ENCODE results near the gene TOB2. TPM values are rescaled to one million over a fixed set of nuclear protein-coding genes. Genes with fewer than 3 reads are reported as not detected.
"Not testable (repeated sequence)": the region's sequence is repeated elsewhere in the genome, so short reads cannot be mapped to it uniquely, and the experiment has no call there.

The TOB2 gene
- total RNA-seq, 2 donors from 2014 or later, result 51.2 to 57.9 TPM

- no peaks in the 10 kb centered on the region for H3K27me3 Mint-ChIP-seq (ENCODE audit: insufficient read depth)
- DNase-seq, result peak; percentile 99
- peaks cover 39% of the 10 kb centered on the region for H3K36me3 Mint-ChIP-seq (ENCODE audit: low read depth)
- H3K4me1 Mint-ChIP-seq, result peaks cover 13% of the 10 kb centered on the region
- peak within 1 kb of the TSS; percentile 90 for H3K9ac ChIP-seq (ENCODE audit: extremely low read depth, low read length, poor library complexity, severe bottlenecking)
- no peaks in the 10 kb centered on the region for H3K27me3 ChIP-seq (ENCODE audit: control insufficient read depth, insufficient read depth, low read length, poor library complexity, severe bottlenecking)
- H3K27ac Mint-ChIP-seq, result peak within 1 kb of the TSS; percentile 99
- peak within 1 kb of the TSS; percentile 99 for H3K4me3 ChIP-seq (ENCODE audit: low read length)
- no peaks in the 10 kb centered on the region for H3K9me3 ChIP-seq (ENCODE audit: control insufficient read depth, low read length)
- peak within 1 kb of the TSS; percentile 90 for H3K4me3 Mint-ChIP-seq
- H3K36me3 ChIP-seq (ENCODE audit: control insufficient read depth, insufficient read depth, low read length), result peaks cover 46% of the 10 kb centered on the region
- WGBS, 2 experiments (ENCODE audit: insufficient coverage in 1 of 2, insufficient read length in 1 of 2), result 0% methylated on average over 37 to 51 of the region's 51 CpGs
- no peak for TF ChIP-seq CTCF (conservative IDR thresholded peaks at IDR 0.05)
- peak within 1 kb of the TSS; percentile 98 for H3K27ac ChIP-seq (ENCODE audit: low read depth, low read length)
- H3K4me1 ChIP-seq (ENCODE audit: control insufficient read depth, insufficient read depth, low read length), result peaks cover 14% of the 10 kb centered on the region
- no peaks in the 10 kb centered on the region for H3K9me3 Mint-ChIP-seq
These were observed 22.0 kb upstream of the TOB2 start, which contains the start of the genes ACO2 and PHF5A for GRCh38 chr22:41468381-41469217. TSS of gene ACO2 (plus strand) at chr22:41469117. CDS start at chr22:41469147, 30 bp downstream. TSS of gene PHF5A (minus strand) at chr22:41468692. CDS start at chr22:41468653, 39 bp downstream.

DNA sequence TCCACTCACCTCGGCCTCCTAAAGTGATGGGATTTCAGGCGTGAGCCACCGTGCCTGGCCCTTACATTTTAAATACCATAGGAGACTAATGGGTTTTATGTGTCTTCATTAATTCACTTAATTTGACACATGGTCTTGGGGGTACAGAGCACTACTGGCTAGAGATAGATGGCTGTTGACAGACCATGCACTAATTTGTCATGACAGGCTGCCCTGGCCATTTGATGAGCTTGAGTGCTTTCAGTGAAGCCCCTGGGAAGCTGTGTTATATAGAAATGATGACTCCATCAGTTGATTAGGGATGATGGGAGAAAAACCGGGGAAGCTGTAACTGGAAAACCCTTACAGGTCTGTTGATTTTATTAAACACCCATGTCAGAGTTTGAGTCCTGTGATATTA is 15.3 kb upstream of the TOB2 start:
- H3K36me3 ChIP-seq (ENCODE audit: control insufficient read depth, insufficient read depth, low read length), result peaks cover 84% of the 10 kb centered on the region
- 91 to 94% methylated on average over 3 to 4 of the region's 4 CpGs for WGBS, 2 experiments (ENCODE audit: insufficient coverage in 1 of 2, insufficient read length in 1 of 2)
- no peaks in the 10 kb centered on the region for H3K9me3 Mint-ChIP-seq

DNA sequence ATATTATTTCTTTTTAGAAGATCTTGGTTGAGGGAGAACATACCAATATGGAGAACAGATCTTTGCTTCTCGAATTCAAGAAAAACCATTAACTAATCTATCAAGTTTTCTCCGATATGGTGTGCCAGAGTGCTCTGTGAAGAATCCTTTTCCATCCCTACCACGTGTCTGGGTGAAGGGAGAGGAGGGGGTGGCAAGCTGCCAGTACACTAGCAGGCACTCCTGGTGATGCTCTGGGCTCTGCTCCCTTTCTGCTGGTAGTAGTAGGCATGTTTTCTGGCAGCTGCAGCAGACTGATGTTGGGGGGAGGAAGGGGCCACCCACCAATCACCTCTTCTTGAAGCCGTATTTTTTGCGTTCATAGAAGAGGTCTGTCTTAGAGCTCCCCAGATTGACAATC is 13.5 kb upstream of the TOB2 start:
- peaks cover 60% of the 10 kb centered on the region for H3K36me3 Mint-ChIP-seq (ENCODE audit: low read depth)

More for the DNA sequence above, 15.3 kb upstream of the TOB2 start:
- Mint-ChIP-seq H3K4me1 (no peaks in the 10 kb centered on the region), H3K27me3 (ENCODE audit: insufficient read depth) (no peaks in the 10 kb centered on the region), H3K27ac (no peak overlapping the region), H3K4me3 (no peak overlapping the region), H3K36me3 (ENCODE audit: low read depth) (peaks cover 71% of the 10 kb centered on the region)
- Histone ChIP-seq H3K9ac (ENCODE audit: extremely low read depth, low read length, poor library complexity, severe bottlenecking) (no peak overlapping the region), H3K9me3 (ENCODE audit: control insufficient read depth, low read length) (no peaks in the 10 kb centered on the region), H3K4me1 (ENCODE audit: control insufficient read depth, insufficient read depth, low read length) (peaks cover 4% of the 10 kb centered on the region), H3K27ac (ENCODE audit: low read depth, low read length) (no peak overlapping the region), H3K4me3 (ENCODE audit: low read length) (no peak overlapping the region), H3K27me3 (ENCODE audit: control insufficient read depth, insufficient read depth, low read length, poor library complexity, severe bottlenecking) (no peaks in the 10 kb centered on the region)
- DNase-seq, result no peak
- TF ChIP-seq CTCF (conservative IDR thresholded peaks at IDR 0.05), result no peak

More for the DNA sequence above, 13.5 kb upstream of the TOB2 start:
- H3K4me1 Mint-ChIP-seq; H3K27me3 ChIP-seq (ENCODE audit: control insufficient read depth, insufficient read depth, low read length, poor library complexity, severe bottlenecking); H3K9me3 Mint-ChIP-seq; H3K27me3 Mint-ChIP-seq (ENCODE audit: insufficient read depth); H3K27ac ChIP-seq (ENCODE audit: low read depth, low read length); H3K9ac ChIP-seq (ENCODE audit: extremely low read depth, low read length, poor library complexity, severe bottlenecking); H3K4me1 ChIP-seq (ENCODE audit: control insufficient read depth, insufficient read depth, low read length); H3K4me3 ChIP-seq (ENCODE audit: low read length); DNase-seq; H3K9me3 ChIP-seq (ENCODE audit: control insufficient read depth, low read length); H3K27ac Mint-ChIP-seq; H3K4me3 Mint-ChIP-seq: not testable (repeated sequence)
- peaks cover 67% of the 10 kb centered on the region for H3K36me3 ChIP-seq (ENCODE audit: control insufficient read depth, insufficient read depth, low read length)
- 95 to 99% methylated on average over 4 to 5 of the region's 5 CpGs for WGBS, 2 experiments (ENCODE audit: insufficient coverage in 1 of 2, insufficient read length in 1 of 2)
